Measurements from ENCODE around the gene MED16.

DNA sequence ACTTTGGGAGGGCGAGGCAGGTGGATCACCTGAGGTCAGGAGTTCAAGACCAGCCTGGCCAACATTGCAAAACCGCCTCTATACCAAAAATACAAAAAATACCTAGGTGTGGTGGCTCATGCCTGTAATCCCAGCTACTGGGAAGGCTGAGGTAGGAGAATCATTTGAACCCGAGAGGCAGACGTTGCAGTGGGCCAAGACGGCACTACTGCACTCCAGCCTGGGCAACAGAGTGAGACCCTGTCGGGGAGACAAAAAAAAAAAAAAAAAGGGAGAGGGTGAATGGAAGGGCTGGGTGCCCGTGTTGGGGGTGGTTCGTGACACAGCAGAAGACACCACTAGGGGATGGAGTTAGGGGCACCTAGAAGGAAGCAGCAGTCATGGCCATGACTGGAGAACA lies 22.7 kb downstream of the MED16 start:
- TF ChIP-seq EZH2 (IDR thresholded peaks at IDR 0.05; ENCODE audit: insufficient read depth, poor library complexity, severe bottlenecking) (no peak), EZH2phosphoT487 (IDR thresholded peaks at IDR 0.05; ENCODE audit: insufficient read depth, low read depth) (no peak)
